GM23248 (cell line): ENCODE data around the gene KMT2B. TPM values are rescaled to one million over a fixed set of nuclear protein-coding genes. Genes with fewer than 3 reads are reported as not detected.

ENCODE experiments used
- DNase-seq: peaks from one replicate; pipeline ENCODE4 v3.0.0-alpha.2; 2015
- H2AFZ ChIP-seq: fragments of 200-600 bp; sonication (generic); 2 replicates; pipeline ENCODE4 v1.6.1; 2016; ENCODE audit warnings: antibody characterized with exemption
- H3F3A ChIP-seq: fragments of 200-600 bp; sonication (generic); 2 replicates; pipeline ENCODE4 v1.6.1; 2016; ENCODE audit warnings: mild to moderate bottlenecking, antibody characterized with exemption, mixed run types; ENCODE audit not compliant: insufficient read depth
- H3K27ac ChIP-seq: fragments of 200-600 bp; sonication (generic); 2 replicates; pipeline ENCODE4 v1.5.1; 2016; ENCODE audit warnings: mild to moderate bottlenecking
- H3K27me3 ChIP-seq: fragments of 200-600 bp; sonication (generic); replicated peaks from 2 replicates; pipeline ENCODE4 v1.6.1; 2016; ENCODE audit warnings: mild to moderate bottlenecking; ENCODE audit not compliant: insufficient read depth
- H3K36me3 ChIP-seq: fragments of 200-600 bp; sonication (generic); 2 replicates; pipeline ENCODE4 v1.6.1; 2016; ENCODE audit warnings: low read depth, mild to moderate bottlenecking
- H3K4me1 ChIP-seq: fragments of 200-600 bp; sonication (generic); 2 replicates; pipeline ENCODE4 v1.6.1; 2016; ENCODE audit warnings: mild to moderate bottlenecking; ENCODE audit not compliant: insufficient read depth
- H3K4me2 ChIP-seq: fragments of 200-600 bp; sonication (generic); one replicate; pipeline ENCODE4 v1.6.1; 2016; ENCODE audit warnings: mild to moderate bottlenecking; ENCODE audit not compliant: unreplicated experiment
- H3K4me3 ChIP-seq: fragments of 200-600 bp; sonication (generic); 2 replicates; pipeline ENCODE4 v1.5.1; 2016; ENCODE audit warnings: mild to moderate bottlenecking
- H3K79me2 ChIP-seq: fragments of 200-600 bp; sonication (generic); 2 replicates; pipeline ENCODE4 v1.6.1; 2016; ENCODE audit warnings: mild to moderate bottlenecking; ENCODE audit not compliant: insufficient read depth
- H3K9ac ChIP-seq: fragments of 200-600 bp; sonication (generic); 2 replicates; pipeline ENCODE4 v1.6.1; 2016; ENCODE audit warnings: mild to moderate bottlenecking
- H3K9me2 ChIP-seq: fragments of 200-600 bp; sonication (generic); 2 replicates; pipeline ENCODE4 v1.6.1; 2016; ENCODE audit warnings: mixed run types, mild to moderate bottlenecking, moderate library complexity; ENCODE audit not compliant: insufficient read depth
- H3K9me3 ChIP-seq: fragments of 200-600 bp; sonication (generic); one replicate; pipeline ENCODE4 v1.6.1; 2017; ENCODE audit warnings: low read depth
- H4K20me1 ChIP-seq: fragments of 200-600 bp; sonication (generic); 2 replicates; pipeline ENCODE4 v1.6.0; 2016; ENCODE audit not compliant: insufficient read depth
- EZH2 ChIP-seq: fragments of 200-600 bp; sonication (generic); IDR thresholded peaks from 2 replicates; pipeline ENCODE4 v1.6.1; 2018; ENCODE audit warnings: antibody characterized with exemption, mild to moderate bottlenecking; ENCODE audit not compliant: insufficient read depth, poor library complexity, severe bottlenecking
- EZH2phosphoT487 ChIP-seq: fragments of 200-600 bp; sonication (generic); IDR thresholded peaks from 2 replicates; pipeline ENCODE4 v1.6.1; 2018; ENCODE audit warnings: antibody characterized with exemption, moderate library complexity, mild to moderate bottlenecking, low read depth; ENCODE audit not compliant: insufficient read depth
- WGBS, 2 experiments: methylation state at CpG; one replicate each; pipeline ENCODE4 v1.1.6; 2015 to 2017; ENCODE audit warnings: low lambda C conversion rate in 2 of 2, low coverage in 1 of 2; ENCODE audit errors: missing lambda C conversion rate in 2 of 2; 5-methylcytosine and 5-hydroxymethylcytosine counted together
- in situ Hi-C: fragments of 300-500 bp; cut with MboI; formaldehyde crosslinking; loops from 2 replicates; pipeline ENCODE4 v1.15.0; 2020
- polyA plus RNA-seq: library from polyadenylated mRNA; unstranded; fragments of >200 nt; fragmentation: Nextera tagmentation; extraction: Ambion mirVana; gene quantifications from 2 replicates; pipeline ENCODE4 v1.2.1, GENCODE V29; 2016
- total RNA-seq: library from RNA; depleted of rRNA; stranded (reverse); fragments of >200 nt; shearing (Covaris generic); gene quantifications from 2 replicates; pipeline ENCODE4 v1.2.3, GENCODE V29; 2014; rRNA removed

The KMT2B gene
- total and polyA plus RNA-seq, 2 experiments from 2014 or later = 4.1 to 7.5 TPM

DNA sequence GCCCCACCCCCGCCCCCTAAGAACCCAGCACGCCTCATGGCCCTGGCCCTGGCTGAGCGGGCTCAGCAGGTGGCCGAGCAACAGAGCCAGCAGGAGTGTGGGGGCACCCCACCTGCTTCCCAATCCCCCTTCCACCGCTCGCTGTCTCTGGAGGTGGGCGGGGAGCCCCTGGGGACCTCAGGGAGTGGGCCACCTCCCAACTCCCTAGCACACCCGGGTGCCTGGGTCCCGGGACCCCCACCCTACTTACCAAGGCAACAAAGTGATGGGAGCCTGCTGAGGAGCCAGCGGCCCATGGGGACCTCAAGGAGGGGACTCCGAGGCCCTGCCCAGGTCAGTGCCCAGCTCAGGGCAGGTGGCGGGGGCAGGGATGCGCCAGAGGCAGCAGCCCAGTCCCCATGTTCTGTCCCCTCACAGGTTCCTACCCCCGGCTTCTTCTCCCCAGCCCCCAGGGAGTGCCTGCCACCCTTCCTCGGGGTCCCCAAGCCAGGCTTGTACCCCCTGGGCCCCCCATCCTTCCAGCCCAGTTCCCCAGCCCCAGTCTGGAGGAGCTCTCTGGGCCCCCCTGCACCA lies 69.5 kb downstream of the KMT2B start:
- H3K9ac ChIP-seq = no peak overlapping the region
- DNase-seq = no peak
- in situ Hi-C loops = no loop called here
- H3K27me3 ChIP-seq = no peaks in the 10 kb centered on the region
- H3F3A ChIP-seq = no peaks in the 10 kb centered on the region
- no peak overlapping the region for H2AFZ ChIP-seq
- H3K9me3 ChIP-seq = no peaks in the 10 kb centered on the region
- no peaks in the 10 kb centered on the region for H3K79me2 ChIP-seq
- no peaks in the 10 kb centered on the region for H3K9me2 ChIP-seq
- 88 to 92% methylated on average over 12 to 15 of the region's 15 CpGs for WGBS, 2 experiments
- H3K27ac ChIP-seq = no peak overlapping the region
- H4K20me1 ChIP-seq = no peaks in the 10 kb centered on the region
- TF ChIP-seq EZH2 (no peak), EZH2phosphoT487 (no peak)
- no peaks in the 10 kb centered on the region for H3K36me3 ChIP-seq
- H3K4me3 ChIP-seq = no peak overlapping the region
- H3K4me1 ChIP-seq = no peaks in the 10 kb centered on the region
- H3K4me2 ChIP-seq = no peak overlapping the region

Other genes with a start within 250 kb of the KMT2B start
- not detected in 2 replicates for gene KRTDAP, start 227.5 kb upstream of the KMT2B start, total RNA-seq
- not detected in 2 replicates for gene KRTDAP, start 227.5 kb upstream of the KMT2B start, polyA plus RNA-seq
- 20.0 and 25.4 TPM in 2 replicates for gene DMKN, start 204.4 kb upstream of the KMT2B start, total RNA-seq
- 30.9 and 34.5 TPM in 2 replicates for gene DMKN, start 204.4 kb upstream of the KMT2B start, polyA plus RNA-seq
- 3.2 and 4.3 TPM in 2 replicates for gene SBSN, start 189.7 kb upstream of the KMT2B start, total RNA-seq
- 7.9 and 8.8 TPM in 2 replicates for gene SBSN, start 189.7 kb upstream of the KMT2B start, polyA plus RNA-seq
- gene GAPDHS, start 184.5 kb upstream of the KMT2B start, total RNA-seq = not detected in 2 replicates
- not detected in 2 replicates for gene GAPDHS, start 184.5 kb upstream of the KMT2B start, polyA plus RNA-seq
- gene TMEM147, start 172.4 kb upstream of the KMT2B start, total RNA-seq = 108 and 129 TPM in 2 replicates
- 203 and 214 TPM in 2 replicates for gene TMEM147, start 172.4 kb upstream of the KMT2B start, polyA plus RNA-seq
- gene ATP4A, start 154.3 kb upstream of the KMT2B start, total RNA-seq = not detected in 2 replicates
- gene ATP4A, start 154.3 kb upstream of the KMT2B start, polyA plus RNA-seq = not detected in 2 replicates
- not detected in 2 replicates for gene PMIS2, start 131.8 kb upstream of the KMT2B start, total RNA-seq
- gene PMIS2, start 131.8 kb upstream of the KMT2B start, polyA plus RNA-seq = not detected in 2 replicates
- 8.5 and 10.1 TPM in 2 replicates for gene HAUS5, start 105.3 kb upstream of the KMT2B start, total RNA-seq
- gene HAUS5, start 105.3 kb upstream of the KMT2B start, polyA plus RNA-seq = 7.4 and 9.6 TPM in 2 replicates
- 57.3 and 74.7 TPM in 2 replicates for gene RBM42, start 89.0 kb upstream of the KMT2B start, total RNA-seq
- gene RBM42, start 89.0 kb upstream of the KMT2B start, polyA plus RNA-seq = 82.5 and 86.2 TPM in 2 replicates
- gene ETV2, start 76.3 kb upstream of the KMT2B start, total RNA-seq = not detected in 2 replicates
- 0.91 and 0.93 TPM in 2 replicates for gene ETV2, start 76.3 kb upstream of the KMT2B start, polyA plus RNA-seq
- gene COX6B1, start 69.7 kb upstream of the KMT2B start, total RNA-seq = 328 and 423 TPM in 2 replicates
- 448 and 472 TPM in 2 replicates for gene COX6B1, start 69.7 kb upstream of the KMT2B start, polyA plus RNA-seq
- gene UPK1A, start 51.5 kb upstream of the KMT2B start, total RNA-seq = not detected in 2 replicates
- not detected in 2 replicates for gene UPK1A, start 51.5 kb upstream of the KMT2B start, polyA plus RNA-seq
- not detected in 2 replicates for gene ZBTB32, start 13.4 kb upstream of the KMT2B start, total RNA-seq
- not detected in 2 replicates for gene ZBTB32, start 13.4 kb upstream of the KMT2B start, polyA plus RNA-seq
- gene IGFLR1, start 24.4 kb downstream of the KMT2B start, total RNA-seq = 1.4 TPM in 1 of 2 replicates, not detected in the other
- 3.2 and 3.3 TPM in 2 replicates for gene IGFLR1, start 24.4 kb downstream of the KMT2B start, polyA plus RNA-seq
- gene U2AF1L4, start 27.4 kb downstream of the KMT2B start, total RNA-seq = 10.7 and 18.8 TPM in 2 replicates
- gene U2AF1L4, start 27.4 kb downstream of the KMT2B start, polyA plus RNA-seq = 23.1 and 25.3 TPM in 2 replicates
- 15.7 and 21.6 TPM in 2 replicates for gene PSENEN, start 27.6 kb downstream of the KMT2B start, total RNA-seq
- gene PSENEN, start 27.6 kb downstream of the KMT2B start, polyA plus RNA-seq = 99.7 and 108 TPM in 2 replicates
- 12.0 and 12.3 TPM in 2 replicates for gene LIN37, start 30.6 kb downstream of the KMT2B start, total RNA-seq
- gene LIN37, start 30.6 kb downstream of the KMT2B start, polyA plus RNA-seq = 9.5 and 9.7 TPM in 2 replicates
- gene HSPB6, start 39.0 kb downstream of the KMT2B start, total RNA-seq = 14.1 and 24.3 TPM in 2 replicates
- 220 and 238 TPM in 2 replicates for gene HSPB6, start 39.0 kb downstream of the KMT2B start, polyA plus RNA-seq
- gene PROSER3, start 40.2 kb downstream of the KMT2B start, total RNA-seq = 2.7 and 7.6 TPM in 2 replicates
- gene PROSER3, start 40.2 kb downstream of the KMT2B start, polyA plus RNA-seq = 10.9 and 12.6 TPM in 2 replicates
- 2.0 and 24.9 TPM in 2 replicates for gene ARHGAP33, start 57.6 kb downstream of the KMT2B start, total RNA-seq
- gene ARHGAP33, start 57.6 kb downstream of the KMT2B start, polyA plus RNA-seq = 1.1 and 1.9 TPM in 2 replicates
- not detected in 2 replicates for gene PRODH2, start 94.8 kb downstream of the KMT2B start, total RNA-seq
- gene PRODH2, start 94.8 kb downstream of the KMT2B start, polyA plus RNA-seq = not detected in 2 replicates
- gene NPHS1, start 134.5 kb downstream of the KMT2B start, total RNA-seq = not detected in 2 replicates
- gene NPHS1, start 134.5 kb downstream of the KMT2B start, polyA plus RNA-seq = not detected in 2 replicates
- not detected in 2 replicates for gene KIRREL2, start 138.9 kb downstream of the KMT2B start, total RNA-seq
- not detected in 2 replicates for gene KIRREL2, start 138.9 kb downstream of the KMT2B start, polyA plus RNA-seq
- gene APLP1, start 150.6 kb downstream of the KMT2B start, total RNA-seq = 10.6 and 20.4 TPM in 2 replicates
- gene APLP1, start 150.6 kb downstream of the KMT2B start, polyA plus RNA-seq = 16.7 and 16.8 TPM in 2 replicates
- 5.0 and 7.6 TPM in 2 replicates for gene NFKBID, start 182.5 kb downstream of the KMT2B start, total RNA-seq
- 3.9 and 7.1 TPM in 2 replicates for gene NFKBID, start 182.5 kb downstream of the KMT2B start, polyA plus RNA-seq
- not detected in 2 replicates for gene HCST, start 184.5 kb downstream of the KMT2B start, total RNA-seq
- 9.1 and 11.3 TPM in 2 replicates for gene HCST, start 184.5 kb downstream of the KMT2B start, polyA plus RNA-seq
- gene TYROBP, start 190.3 kb downstream of the KMT2B start, total RNA-seq = not detected in 2 replicates
- gene TYROBP, start 190.3 kb downstream of the KMT2B start, polyA plus RNA-seq = not detected in 2 replicates
- 5.3 and 9.4 TPM in 2 replicates for gene LRFN3, start 218.4 kb downstream of the KMT2B start, total RNA-seq
- gene LRFN3, start 218.4 kb downstream of the KMT2B start, polyA plus RNA-seq = 7.1 and 7.5 TPM in 2 replicates